ENCODE results near the gene GID4. TPM values are rescaled to one million over a fixed set of nuclear protein-coding genes. Genes with fewer than 3 reads are reported as not detected.

The GID4 gene
- total RNA-seq, 2 donors from 2014 or later: 11.0 to 19.1 TPM

- WGBS: 96% methylated on average over 2 of the region's 2 CpGs
- Histone ChIP-seq H3K27ac (no peak overlapping the region), H3K4me1 (replicated peaks) (no peaks in the 10 kb centered on the region), H3K27me3 (replicated peaks; ENCODE audit: insufficient read depth) (no peaks in the 10 kb centered on the region), H3K36me3 (no peaks in the 10 kb centered on the region), H3K4me3 (no peak overlapping the region), H3K9me3 (no peaks in the 10 kb centered on the region)
- intact Hi-C loops (cut with DNase I): no loop called here
- no peak for TF ChIP-seq POLR2A (IDR thresholded peaks at IDR 0.05)
- no peak for TF ChIP-seq CTCF (IDR thresholded peaks at IDR 0.05)
- no peak for TF ChIP-seq POLR2AphosphoS5 (IDR thresholded peaks at IDR 0.05)
- no peak for DNase-seq (ENCODE audit: low spot score)
Observed at GRCh38 chr17:18002171-18002570, 37.0 kb upstream of the GID4 start.

- no peak for TF ChIP-seq POLR2A (IDR thresholded peaks at IDR 0.05)
- TF ChIP-seq POLR2AphosphoS5 (IDR thresholded peaks at IDR 0.05): no peak
- no peak for TF ChIP-seq CTCF (IDR thresholded peaks at IDR 0.05)
- 73% methylated on average over 9 of the region's 9 CpGs for WGBS
- Histone ChIP-seq H3K27ac (no peak overlapping the region), H3K4me1 (replicated peaks) (no peaks in the 10 kb centered on the region), H3K36me3 (no peaks in the 10 kb centered on the region), H3K9me3 (no peaks in the 10 kb centered on the region), H3K27me3 (replicated peaks; ENCODE audit: insufficient read depth) (no peaks in the 10 kb centered on the region), H3K4me3 (no peak overlapping the region)
- intact Hi-C loops (cut with DNase I): no loop called here
- DNase-seq (ENCODE audit: low spot score): no peak
Observed at GRCh38 chr17:18004345-18004744, 34.9 kb upstream of the GID4 start.

- Histone ChIP-seq H3K4me3 (no peak overlapping the region), H3K9me3 (no peaks in the 10 kb centered on the region), H3K36me3 (no peaks in the 10 kb centered on the region), H3K27me3 (replicated peaks; ENCODE audit: insufficient read depth) (no peaks in the 10 kb centered on the region), H3K27ac (no peak overlapping the region), H3K4me1 (replicated peaks) (no peaks in the 10 kb centered on the region)
- intact Hi-C loops (cut with DNase I): no loop called here
- DNase-seq (ENCODE audit: low spot score): no peak
- WGBS: 82% methylated on average over 9 of the region's 9 CpGs
- no peak for TF ChIP-seq POLR2A (IDR thresholded peaks at IDR 0.05)
- no peak for TF ChIP-seq POLR2AphosphoS5 (IDR thresholded peaks at IDR 0.05)
- TF ChIP-seq CTCF (IDR thresholded peaks at IDR 0.05): no peak
Observed at GRCh38 chr17:18004884-18005305, 34.3 kb upstream of the GID4 start.

DNA sequence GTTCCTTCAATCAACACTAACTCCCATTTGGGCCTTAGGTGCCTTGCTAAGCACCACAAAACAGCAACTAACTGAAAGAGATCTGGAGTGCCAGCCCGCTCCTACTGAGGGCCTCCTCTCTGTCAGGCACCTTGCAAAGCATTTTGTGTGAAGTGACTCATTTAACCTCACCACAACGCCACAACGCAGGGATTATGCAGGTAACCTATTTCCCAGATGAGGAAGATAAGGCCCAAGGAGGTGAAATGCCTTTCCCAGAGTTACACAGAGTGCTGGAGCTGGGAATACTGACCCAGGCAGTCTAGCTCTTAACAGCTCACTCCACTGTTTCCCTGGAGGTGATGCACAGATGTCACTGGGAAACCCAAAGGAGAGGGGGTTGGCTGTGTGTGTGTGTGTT is 33.7 kb upstream of the GID4 start:
- Histone ChIP-seq H3K4me1 (replicated peaks) (no peaks in the 10 kb centered on the region), H3K4me3 (no peak overlapping the region), H3K36me3 (no peaks in the 10 kb centered on the region), H3K27me3 (replicated peaks; ENCODE audit: insufficient read depth) (no peaks in the 10 kb centered on the region), H3K9me3 (no peaks in the 10 kb centered on the region), H3K27ac (no peak overlapping the region)
- TF ChIP-seq POLR2AphosphoS5 (IDR thresholded peaks at IDR 0.05) (no peak), CTCF (IDR thresholded peaks at IDR 0.05) (no peak), POLR2A (IDR thresholded peaks at IDR 0.05) (no peak)
- no peak for DNase-seq (ENCODE audit: low spot score)
- WGBS: 90% methylated on average over 3 of the region's 3 CpGs
- intact Hi-C loops (cut with DNase I): no loop called here

DNA sequence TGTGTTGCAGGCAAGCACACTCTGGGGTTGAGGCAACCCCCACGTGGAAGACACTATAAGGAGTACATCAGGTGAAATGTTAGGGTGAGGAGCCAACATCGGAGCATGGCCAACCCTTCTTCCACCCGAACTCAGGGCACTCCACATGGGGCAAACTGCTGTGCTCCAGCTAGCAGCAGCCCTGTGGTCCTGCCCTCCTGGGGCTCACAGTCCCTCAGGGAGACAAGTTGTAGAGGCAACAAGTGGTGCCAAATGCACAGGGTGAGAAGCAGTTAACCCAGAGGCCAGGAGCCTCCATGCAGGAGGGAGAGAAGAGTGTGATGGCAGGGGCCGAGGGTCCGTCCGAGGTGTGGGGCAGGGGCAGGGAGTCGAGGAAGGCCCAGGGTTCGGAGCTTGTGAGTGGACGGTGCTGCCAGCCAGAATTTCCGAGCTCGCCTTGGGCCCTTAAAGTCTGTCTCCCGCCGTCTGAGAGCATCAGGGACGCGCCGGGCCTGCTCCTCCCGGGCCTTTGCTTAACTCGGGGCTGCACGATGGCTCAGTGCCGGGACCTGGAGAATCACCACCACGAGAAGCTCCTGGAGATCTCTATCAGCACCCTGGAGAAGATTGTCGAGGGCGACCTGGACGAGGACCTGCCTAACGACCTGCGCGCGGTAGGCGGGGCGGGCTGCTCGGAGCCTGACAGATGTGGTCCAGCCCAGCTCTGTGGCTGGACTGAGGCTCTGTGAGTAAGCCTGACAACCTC is 32.5 kb upstream of the GID4 start:
- 75% methylated on average over 13 of the region's 31 CpGs for WGBS
- TF ChIP-seq POLR2AphosphoS5 (IDR thresholded peaks at IDR 0.05) (no peak), CTCF (IDR thresholded peaks at IDR 0.05) (no peak), POLR2A (IDR thresholded peaks at IDR 0.05) (no peak)
- H3K36me3 ChIP-seq: no peaks in the 10 kb centered on the region
- no peak overlapping the region for H3K4me3 ChIP-seq
- H3K9me3 ChIP-seq: no peaks in the 10 kb centered on the region
- intact Hi-C loops (cut with DNase I): no loop called here
- no peak overlapping the region for H3K27ac ChIP-seq
- no peak for DNase-seq (ENCODE audit: low spot score)
- H3K27me3 ChIP-seq (replicated peaks; ENCODE audit: insufficient read depth): no peaks in the 10 kb centered on the region
- no peaks in the 10 kb centered on the region for H3K4me1 ChIP-seq (replicated peaks)
